ENCODE measurements around the gene BMPR1A.

BMPR1A gene

GRCh38 chr10:86765548-86765947 is 9.1 kb downstream of the BMPR1A start:
- DNase-seq (ENCODE audit: low spot score): no peak

- no peak for DNase-seq (ENCODE audit: low spot score)
Measured at GRCh38 chr10:86768412-86769062, 12.1 kb downstream of the BMPR1A start.

- no peak for DNase-seq (ENCODE audit: low spot score)
Measured at GRCh38 chr10:86769991-86770390, 13.6 kb downstream of the BMPR1A start.

- DNase-seq (ENCODE audit: low spot score): no peak
Measured at GRCh38 chr10:86770412-86770960, 14.1 kb downstream of the BMPR1A start.

GRCh38 chr10:86773498-86773897 is 17.1 kb downstream of the BMPR1A start:
- no peak for DNase-seq (ENCODE audit: low spot score)

GRCh38 chr10:86775056-86775869 is 18.8 kb downstream of the BMPR1A start:
- peak; percentile 13 for DNase-seq (ENCODE audit: low spot score)

- no peak for DNase-seq (ENCODE audit: low spot score)
Measured at GRCh38 chr10:86775870-86776180, 19.4 kb downstream of the BMPR1A start.

- no peak for DNase-seq (ENCODE audit: low spot score)
Measured at GRCh38 chr10:86779220-86780017, 23.0 kb downstream of the BMPR1A start.

GRCh38 chr10:86782701-86783418 is 26.4 kb downstream of the BMPR1A start:
- no peak for DNase-seq (ENCODE audit: low spot score)

- no peak for DNase-seq (ENCODE audit: low spot score)
Measured at GRCh38 chr10:86785037-86785436, 28.6 kb downstream of the BMPR1A start.

- no peak for DNase-seq (ENCODE audit: low spot score)
Measured at GRCh38 chr10:86785968-86786367, 29.5 kb downstream of the BMPR1A start.

GRCh38 chr10:86786368-86786767 is 29.9 kb downstream of the BMPR1A start:
- no peak for DNase-seq (ENCODE audit: low spot score)

GRCh38 chr10:86790394-86790793 is 34.0 kb downstream of the BMPR1A start:
- no peak for DNase-seq (ENCODE audit: low spot score)

GRCh38 chr10:86792461-86793167 is 36.2 kb downstream of the BMPR1A start:
- no peak for DNase-seq (ENCODE audit: low spot score)

- no peak for DNase-seq (ENCODE audit: low spot score)
Measured at GRCh38 chr10:86793696-86794095, 37.3 kb downstream of the BMPR1A start.

GRCh38 chr10:86795353-86795752 is 38.9 kb downstream of the BMPR1A start:
- DNase-seq (ENCODE audit: low spot score): peak; percentile 17

- DNase-seq (ENCODE audit: low spot score): no peak
Measured at GRCh38 chr10:86798025-86798424, 41.6 kb downstream of the BMPR1A start.

GRCh38 chr10:86798611-86799010 is 42.2 kb downstream of the BMPR1A start:
- peak; percentile 16 for DNase-seq (ENCODE audit: low spot score)

GRCh38 chr10:86799188-86799845 is 42.9 kb downstream of the BMPR1A start:
- DNase-seq (ENCODE audit: low spot score): no peak

- no peak for DNase-seq (ENCODE audit: low spot score)
Measured at GRCh38 chr10:86801995-86802394, 45.6 kb downstream of the BMPR1A start.
